K562 (cell line): Measurements from ENCODE around the gene CCDC201. TPM values are rescaled to one million over a fixed set of nuclear protein-coding genes. Genes with fewer than 3 reads are reported as not detected.

Source experiments
- ATAC-seq: fragments of 200-7000 bp; cut with Tn5 transposase; 3 replicates; pipeline ENCODE4 v1.9.1; 2020; ENCODE audit warnings: moderate library complexity
- BruUV-seq: library from RNA; stranded (reverse); fragments of 400-500 nt; replicated peaks from 2 replicates; lab custom pipeline; 2021; lab: Mats Ljungman, UMichigan
- CTCF ChIA-PET: fragments of 300-600 bp; formaldehyde crosslinking; extraction: SDS; loops from one replicate; lab custom pipeline; 2021; ENCODE audit warnings: low intra/inter-chr PET ratio; lab: Yijun Ruan, JAX
- POLR2A ChIA-PET: fragments of 300-600, 350-650 bp; sonication (Branson Sonifier 250); formaldehyde crosslinking; extraction: SDS; loops from one replicate; lab custom pipeline; 2021; ENCODE audit warnings: antibody characterized with exemption, inconsistent platforms; lab: Yijun Ruan, JAX
- DNase-seq, 4 experiments: peaks; one replicate each; pipeline versions ENCODE4 v3.0.0 to v3.0.0-alpha.2; 2011 to 2018; ENCODE audit warnings: low spot score in 3 of 4, mixed read lengths in 3 of 4; ENCODE audit errors: extremely low read depth in 1 of 4
- FAIRE-seq: peaks from 2 replicates; lab custom pipeline; 2011; peaks lifted over from hg19 to GRCh38; lab: Jason Lieb, UNC
- H2AFZ ChIP-seq: 2 replicates; pipeline ENCODE4 v1.6.0; 2011; ENCODE audit warnings: low read depth, low read length, control low read depth, inconsistent platforms
- H3K27ac ChIP-seq: fragments of 200-600 bp; 3 replicates; pipeline ENCODE4 v1.8.0; 2011; ENCODE audit warnings: low read depth, mild to moderate bottlenecking, control low read depth, inconsistent platforms, low read length, moderate library complexity, mixed read lengths; ENCODE audit errors: extremely low read depth
- H3K27me3 ChIP-seq, 2 experiments: fragments of 300-600 bp in 1 of 2; 2 replicates in 1 of 2; 3 replicates in 1 of 2; pipeline versions ENCODE4 v1.6.0 to v1.8.0; 2011; ENCODE audit warnings: inconsistent platforms in 2 of 2, low read length in 2 of 2, mild to moderate bottlenecking in 1 of 2, mixed read lengths in 1 of 2, moderate library complexity in 1 of 2; ENCODE audit not compliant: control insufficient read depth in 2 of 2, insufficient read depth in 2 of 2
- H3K36me3 ChIP-seq: fragments of 300-600 bp; 3 replicates; pipeline ENCODE4 v1.8.0; 2011; ENCODE audit warnings: mild to moderate bottlenecking, low read length, inconsistent platforms; ENCODE audit not compliant: control insufficient read depth, insufficient read depth
- H3K4me1 ChIP-seq, 2 experiments: fragments of 200-600 bp in 1 of 2; replicated peaks in 1 of 2; 2 replicates in 1 of 2; 3 replicates in 1 of 2; pipeline versions ENCODE4 v1.5.1 to v1.8.0; 2011; ENCODE audit warnings: inconsistent platforms in 2 of 2, low read length in 2 of 2, mild to moderate bottlenecking in 1 of 2, mixed read lengths in 1 of 2, moderate library complexity in 1 of 2; ENCODE audit not compliant: control insufficient read depth in 2 of 2, insufficient read depth in 2 of 2
- H3K4me2 ChIP-seq: 2 replicates; pipeline ENCODE4 v1.6.1; 2011; ENCODE audit warnings: low read length, control low read depth, inconsistent platforms, mixed read lengths; ENCODE audit not compliant: insufficient read depth
- H3K4me3 ChIP-seq: fragments of 200-600 bp; sonication (generic), shearing (Covaris generic); 2 replicates; pipeline ENCODE4 v1.5.1; 2016; ENCODE audit warnings: control low read depth, inconsistent platforms
- H3K79me2 ChIP-seq: fragments of 200-600 bp; 3 replicates; pipeline ENCODE4 v1.8.0; 2011; ENCODE audit warnings: low read length, inconsistent platforms; ENCODE audit not compliant: control insufficient read depth, insufficient read depth
- H3K9ac ChIP-seq, 2 experiments: 2 replicates each; pipeline versions ENCODE4 v1.6.0 to v1.6.1; 2011; ENCODE audit warnings: low read depth in 2 of 2, low read length in 2 of 2, control low read depth in 1 of 2, inconsistent platforms in 1 of 2, mild to moderate bottlenecking in 1 of 2, mixed read lengths in 1 of 2; ENCODE audit not compliant: insufficient read depth in 1 of 2
- H3K9me1 ChIP-seq: one replicate; pipeline ENCODE4 v1.6.0; 2011; ENCODE audit warnings: inconsistent platforms, mild to moderate bottlenecking, low read length, moderate library complexity; ENCODE audit not compliant: control insufficient read depth, insufficient read depth
- H3K9me3 ChIP-seq: replicated peaks from 2 replicates; pipeline ENCODE4 v1.5.1; 2011; ENCODE audit warnings: low read depth, low read length, inconsistent platforms; ENCODE audit not compliant: control insufficient read depth, insufficient read depth
- H4K20me1 ChIP-seq: replicated peaks from 2 replicates; pipeline ENCODE4 v1.6.1; 2011; ENCODE audit warnings: low read length, inconsistent platforms, mixed read lengths; ENCODE audit not compliant: control insufficient read depth, insufficient read depth
- BRD9 ChIP-seq: fragments of 450-650 bp; IDR thresholded peaks from 2 replicates; pipeline ENCODE4 v1.6.1; 2018; ENCODE audit warnings: low read depth; ENCODE audit not compliant: partially characterized antibody
- ZBTB1 ChIP-seq: sonication (generic); formaldehyde crosslinking; IDR thresholded peaks from 2 replicates; pipeline ENCODE4 v1.8.1; 2023; ENCODE audit warnings: missing genetic modification reagents, low read depth, mild to moderate bottlenecking, borderline replicate concordance
- ZNF780A ChIP-seq: fragments of 250-450 bp; sonication (Bioruptor Pico); IDR thresholded peaks from 2 replicates; pipeline ENCODE4 v1.5.0; 2021; ENCODE audit warnings: mild to moderate bottlenecking
- WGBS: fragments of 100-300 bp; shearing (Covaris generic); methylation state at CpG from one replicate; pipeline ENCODE4 v1.1.6; 2016; ENCODE audit warnings: low coverage, mixed read lengths; ENCODE audit not compliant: insufficient coverage; ENCODE audit errors: missing lambda C conversion rate; 5-methylcytosine and 5-hydroxymethylcytosine counted together
- in situ Hi-C: fragments of 300-500 bp; cut with MboI; formaldehyde crosslinking; loops from 4 replicates; pipeline ENCODE4 v1.15.0; 2018; ENCODE audit warnings: inconsistent platforms, mixed read lengths
- intact Hi-C: fragments of 100-400 bp; cut with micrococcal nuclease; formaldehyde crosslinking; loops from 2 replicates; pipeline ENCODE4 v1.14.2; 2022
- polyA plus RNA-seq, 8 experiments: library from polyadenylated mRNA; depleted of rRNA in 4 of 8; stranded (reverse) in 5 of 8; unstranded in 3 of 8; fragments of >200 nt; fragmentation: Nextera tagmentation in 2 of 8; fragmentation: Illumina TruSeq in 1 of 8; extraction: Ambion mirVana in 2 of 8; extraction: Trizol in 1 of 8; gene quantifications; 2 replicates each; pipeline versions ENCODE4 v1.2.1 to v1.2.3, GENCODE V29; 2011 to 2014; ENCODE audit warnings: inconsistent platforms in 1 of 8, missing spikeins in 1 of 8
- total RNA-seq, 7 experiments: library from RNA; depleted of rRNA in 6 of 7; stranded (reverse); fragments of >200 nt in 6 of 7; fragmentation: Illumina TruSeq in 2 of 7; extraction: Trizol in 2 of 7; gene quantifications; 2 replicates each; pipeline versions ENCODE4 v1.2.1 to v1.2.3, GENCODE V29; 2011 to 2021; ENCODE audit warnings: low replicate concordance in 1 of 7
- TF ChIP-seq, protein P1 (sequence below), 2 experiments: fragments of 450-650 bp; formaldehyde crosslinking in 1 of 2; IDR thresholded peaks; 2 replicates each; pipeline versions ENCODE4 v1.4.0 to v1.6.1; 2014 to 2020; ENCODE audit warnings: mild to moderate bottlenecking in 2 of 2, borderline replicate concordance in 1 of 2, low read depth in 1 of 2
- TF ChIP-seq, protein P2 (sequence below): fragments of 450-650 bp; formaldehyde crosslinking; IDR thresholded peaks from 2 replicates; pipeline ENCODE4 v1.4.0; 2020; ENCODE audit warnings: mild to moderate bottlenecking, moderate library complexity
- TF ChIP-seq, protein P3 (sequence below), 3 experiments: IDR thresholded peaks in 2 of 3; conservative IDR thresholded peaks in 1 of 3; 2 replicates each; pipeline ENCODE4 v1.5.1; 2011 to 2012; ENCODE audit warnings: low read length in 3 of 3, mild to moderate bottlenecking in 3 of 3, control low read depth in 2 of 3, improper control_type of control experiment in 1 of 3, inconsistent platforms in 1 of 3, low read depth in 1 of 3, mixed read lengths in 1 of 3, moderate library complexity in 1 of 3; ENCODE audit not compliant: insufficient read depth in 2 of 3

The CCDC201 gene
- total and polyA plus RNA-seq, 9 of the 15 experiments (the other 6 are each of a cell fraction or from before 2014, with no cell fraction given): not detected

DNA sequence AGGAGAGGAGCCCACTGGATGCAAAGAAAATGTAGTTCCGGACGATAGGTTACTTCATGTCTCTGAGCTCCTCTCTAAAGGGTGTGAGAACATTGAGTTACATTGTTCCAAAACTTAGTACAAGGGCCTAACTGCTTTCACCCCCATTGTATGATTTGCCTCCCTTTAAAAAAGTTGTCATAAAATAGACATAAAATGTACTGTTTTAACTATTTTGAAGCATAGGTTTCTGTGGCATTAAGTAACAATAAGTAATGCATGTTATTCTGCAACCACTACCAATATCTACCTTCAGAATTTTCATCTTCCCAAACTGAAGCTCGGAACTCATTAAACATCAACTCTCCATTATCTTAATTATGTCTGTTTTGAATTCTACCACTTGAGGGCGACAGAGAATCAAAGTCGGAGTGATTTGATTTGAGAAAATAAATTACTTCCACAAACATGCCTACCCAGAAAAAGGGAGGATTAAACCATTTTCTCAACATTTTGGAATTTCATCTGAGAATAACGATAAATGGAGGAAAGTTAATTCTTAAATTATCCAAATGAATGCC, 18.1 kb upstream of the CCDC201 start:
- in situ Hi-C loops: no loop called here
- TF ChIP-seq, protein P1, sequence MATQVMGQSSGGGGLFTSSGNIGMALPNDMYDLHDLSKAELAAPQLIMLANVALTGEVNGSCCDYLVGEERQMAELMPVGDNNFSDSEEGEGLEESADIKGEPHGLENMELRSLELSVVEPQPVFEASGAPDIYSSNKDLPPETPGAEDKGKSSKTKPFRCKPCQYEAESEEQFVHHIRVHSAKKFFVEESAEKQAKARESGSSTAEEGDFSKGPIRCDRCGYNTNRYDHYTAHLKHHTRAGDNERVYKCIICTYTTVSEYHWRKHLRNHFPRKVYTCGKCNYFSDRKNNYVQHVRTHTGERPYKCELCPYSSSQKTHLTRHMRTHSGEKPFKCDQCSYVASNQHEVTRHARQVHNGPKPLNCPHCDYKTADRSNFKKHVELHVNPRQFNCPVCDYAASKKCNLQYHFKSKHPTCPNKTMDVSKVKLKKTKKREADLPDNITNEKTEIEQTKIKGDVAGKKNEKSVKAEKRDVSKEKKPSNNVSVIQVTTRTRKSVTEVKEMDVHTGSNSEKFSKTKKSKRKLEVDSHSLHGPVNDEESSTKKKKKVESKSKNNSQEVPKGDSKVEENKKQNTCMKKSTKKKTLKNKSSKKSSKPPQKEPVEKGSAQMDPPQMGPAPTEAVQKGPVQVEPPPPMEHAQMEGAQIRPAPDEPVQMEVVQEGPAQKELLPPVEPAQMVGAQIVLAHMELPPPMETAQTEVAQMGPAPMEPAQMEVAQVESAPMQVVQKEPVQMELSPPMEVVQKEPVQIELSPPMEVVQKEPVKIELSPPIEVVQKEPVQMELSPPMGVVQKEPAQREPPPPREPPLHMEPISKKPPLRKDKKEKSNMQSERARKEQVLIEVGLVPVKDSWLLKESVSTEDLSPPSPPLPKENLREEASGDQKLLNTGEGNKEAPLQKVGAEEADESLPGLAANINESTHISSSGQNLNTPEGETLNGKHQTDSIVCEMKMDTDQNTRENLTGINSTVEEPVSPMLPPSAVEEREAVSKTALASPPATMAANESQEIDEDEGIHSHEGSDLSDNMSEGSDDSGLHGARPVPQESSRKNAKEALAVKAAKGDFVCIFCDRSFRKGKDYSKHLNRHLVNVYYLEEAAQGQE (IDR thresholded peaks at IDR 0.05; ENCODE audit: borderline replicate concordance): peak; percentile 44; the same call in 1 of the 2 replicates
- TF ChIP-seq, protein P1 (CRISPR knock-in tag; IDR thresholded peaks at IDR 0.05; ENCODE audit: low read depth): no peak
- TF ChIP-seq ZNF780A (CRISPR knock-in tag): no peak
- no peak for TF ChIP-seq ZBTB1 (CRISPR knock-in tag)
- TF ChIP-seq, protein P2, sequence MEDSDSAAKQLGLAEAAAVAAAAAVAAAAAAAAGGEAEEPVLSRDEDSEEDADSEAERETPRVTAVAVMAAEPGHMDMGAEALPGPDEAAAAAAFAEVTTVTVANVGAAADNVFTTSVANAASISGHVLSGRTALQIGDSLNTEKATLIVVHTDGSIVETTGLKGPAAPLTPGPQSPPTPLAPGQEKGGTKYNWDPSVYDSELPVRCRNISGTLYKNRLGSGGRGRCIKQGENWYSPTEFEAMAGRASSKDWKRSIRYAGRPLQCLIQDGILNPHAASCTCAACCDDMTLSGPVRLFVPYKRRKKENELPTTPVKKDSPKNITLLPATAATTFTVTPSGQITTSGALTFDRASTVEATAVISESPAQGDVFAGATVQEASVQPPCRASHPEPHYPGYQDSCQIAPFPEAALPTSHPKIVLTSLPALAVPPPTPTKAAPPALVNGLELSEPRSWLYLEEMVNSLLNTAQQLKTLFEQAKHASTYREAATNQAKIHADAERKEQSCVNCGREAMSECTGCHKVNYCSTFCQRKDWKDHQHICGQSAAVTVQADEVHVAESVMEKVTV (CRISPR knock-in tag): peak; percentile 62
- TF ChIP-seq BRD9: no peak
- TF ChIP-seq, protein P3, sequence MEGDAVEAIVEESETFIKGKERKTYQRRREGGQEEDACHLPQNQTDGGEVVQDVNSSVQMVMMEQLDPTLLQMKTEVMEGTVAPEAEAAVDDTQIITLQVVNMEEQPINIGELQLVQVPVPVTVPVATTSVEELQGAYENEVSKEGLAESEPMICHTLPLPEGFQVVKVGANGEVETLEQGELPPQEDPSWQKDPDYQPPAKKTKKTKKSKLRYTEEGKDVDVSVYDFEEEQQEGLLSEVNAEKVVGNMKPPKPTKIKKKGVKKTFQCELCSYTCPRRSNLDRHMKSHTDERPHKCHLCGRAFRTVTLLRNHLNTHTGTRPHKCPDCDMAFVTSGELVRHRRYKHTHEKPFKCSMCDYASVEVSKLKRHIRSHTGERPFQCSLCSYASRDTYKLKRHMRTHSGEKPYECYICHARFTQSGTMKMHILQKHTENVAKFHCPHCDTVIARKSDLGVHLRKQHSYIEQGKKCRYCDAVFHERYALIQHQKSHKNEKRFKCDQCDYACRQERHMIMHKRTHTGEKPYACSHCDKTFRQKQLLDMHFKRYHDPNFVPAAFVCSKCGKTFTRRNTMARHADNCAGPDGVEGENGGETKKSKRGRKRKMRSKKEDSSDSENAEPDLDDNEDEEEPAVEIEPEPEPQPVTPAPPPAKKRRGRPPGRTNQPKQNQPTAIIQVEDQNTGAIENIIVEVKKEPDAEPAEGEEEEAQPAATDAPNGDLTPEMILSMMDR (IDR thresholded peaks at IDR 0.05 in 2 of 3, conservative IDR thresholded peaks at IDR 0.05 in 1 of 3; ENCODE audit: insufficient read depth in 2 of 3, low read depth in 1 of 3, low read length in 3 of 3): peak; percentile 22 to 66 (median 40); a peak in 4 of 6 replicates

More for the DNA sequence above, 18.1 kb upstream of the CCDC201 start:
- FAIRE-seq (peak; percentile 71), ATAC-seq (no peak), DNase-seq (peak; percentile 20 to 38 (median 34))
- ChIA-PET CTCF (interaction anchor here (0.5 to 1.6 kb wide), 3 partner anchors 172 to 1198 kb away, joined by 3 to 5 read pairs (median 3); no protein-coding TSS in a partner anchor), POLR2A (no interaction called here)
- H3K36me3 ChIP-seq: no peaks in the 10 kb centered on the region
- H3K4me3 ChIP-seq: no peak overlapping the region
- no peaks in the 10 kb centered on the region for H3K9me3 ChIP-seq
- intact Hi-C loops: loop anchor here (1.0 kb wide), 1 partner anchor 1289 kb away; no protein-coding TSS in a partner anchor
- no peak overlapping the region for H3K9ac ChIP-seq
- peaks cover 0 to 6% of the 10 kb centered on the region in 2 experiments; a peak in 2 of 5 replicates for H3K4me1 ChIP-seq
- no peaks in the 10 kb centered on the region for H3K79me2 ChIP-seq
- peaks cover 7 to 35% of the 10 kb centered on the region in 2 experiments; a peak in 4 of 5 replicates for H3K27me3 ChIP-seq
- H4K20me1 ChIP-seq: no peaks in the 10 kb centered on the region
- 0% methylated on average over 6 of the region's 6 CpGs for WGBS
- BruUV-seq: no TSS peak
- no peak overlapping the region for H3K4me2 ChIP-seq
- H3K27ac ChIP-seq: no peak overlapping the region
- no peaks in the 10 kb centered on the region for H3K9me1 ChIP-seq
- no peak overlapping the region for H2AFZ ChIP-seq
